Activated CD4-positive, alpha-beta T cell treated with anti-CD3 and anti-CD28 coated beads, Interleukin-2, Interleukin-4, amounts not matched to agents 100 ng/mL and 50 ng/mL, durations not matched to agents 16 hours and 8 hours (primary cell): ENCODE results near the gene TAF1B.

Experiments used
- DNase-seq: peaks from one replicate; pipeline ENCODE4 v3.0.0-alpha.2; 2020; ENCODE audit warnings: low spot score

The TAF1B gene

GRCh38 chr2:9843229-9844035, at the start of gene TAF1B:
TSS of gene TAF1B (plus strand) at chr2:9843474. CDS start at chr2:9843542, 68 bp downstream.
- DNase-seq = peak; percentile 94

GRCh38 chr2:9793918-9794717, 49.2 kb upstream of the TAF1B start:
- no peak for DNase-seq

- DNase-seq = no peak
Observed at GRCh38 chr2:9795071-9795470, 48.2 kb upstream of the TAF1B start.

GRCh38 chr2:9796056-9797010, 46.9 kb upstream of the TAF1B start:
- DNase-seq = no peak

- DNase-seq = no peak
Observed at GRCh38 chr2:9797086-9797485, 46.2 kb upstream of the TAF1B start.

- DNase-seq = no peak
Observed at GRCh38 chr2:9797681-9798556, 45.4 kb upstream of the TAF1B start.

GRCh38 chr2:9799011-9799596, 44.2 kb upstream of the TAF1B start:
- no peak for DNase-seq

GRCh38 chr2:9799729-9800632, 43.3 kb upstream of the TAF1B start:
- peak; percentile 92 for DNase-seq

GRCh38 chr2:9800639-9800974, 42.7 kb upstream of the TAF1B start:
- no peak for DNase-seq

GRCh38 chr2:9800975-9801726, 42.1 kb upstream of the TAF1B start:
- peak; percentile 38 for DNase-seq

GRCh38 chr2:9802576-9802993, 40.7 kb upstream of the TAF1B start:
- DNase-seq = no peak

GRCh38 chr2:9803023-9803805, 40.1 kb upstream of the TAF1B start:
- no peak for DNase-seq

- no peak for DNase-seq
Observed at GRCh38 chr2:9805435-9806297, 37.6 kb upstream of the TAF1B start.

GRCh38 chr2:9806298-9806610, 37.0 kb upstream of the TAF1B start:
- DNase-seq = no peak

GRCh38 chr2:9806656-9807055, 36.6 kb upstream of the TAF1B start:
- DNase-seq = no peak

- DNase-seq = no peak
Observed at GRCh38 chr2:9807056-9807455, 36.2 kb upstream of the TAF1B start.

- DNase-seq = no peak
Observed at GRCh38 chr2:9807555-9808305, 35.5 kb upstream of the TAF1B start.
